BE2C (cell line): ENCODE results near the gene KANSL3. TPM values are rescaled to one million over a fixed set of nuclear protein-coding genes. Genes with fewer than 3 reads are reported as not detected.

ENCODE experiments used
- DNase-seq: peaks from one replicate; pipeline ENCODE4 v3.0.0-alpha.2; 2020
- H3K27me3 ChIP-seq: fragments of 250-450 bp; sonication (Bioruptor Pico); 2 replicates; pipeline ENCODE4 v1.5.1; 2020; ENCODE audit warnings: mild to moderate bottlenecking
- H3K36me3 ChIP-seq: fragments of 250-450 bp; sonication (Bioruptor Pico); 2 replicates; pipeline ENCODE4 v1.5.1; 2020; ENCODE audit warnings: mild to moderate bottlenecking
- H3K4me1 ChIP-seq: fragments of 250-450 bp; sonication (Bioruptor Pico); 2 replicates; pipeline ENCODE4 v1.5.1; 2020
- H3K4me3 ChIP-seq: 2 replicates; pipeline ENCODE4 v1.5.1; 2011; ENCODE audit warnings: low read depth, low read length
- H3K9me3 ChIP-seq: fragments of 250-450 bp; sonication (Bioruptor Pico); 2 replicates; pipeline ENCODE4 v1.5.1; 2020
- polyA plus RNA-seq: library from polyadenylated mRNA; unstranded; fragments of >200 nt; gene quantifications from one replicate; pipeline ENCODE4 v1.2.1, GENCODE V29; 2012; ENCODE audit warnings: low read depth, missing spikeins; ENCODE audit not compliant: insufficient read length, insufficient read depth
- TF ChIP-seq, protein P1 (sequence below): IDR thresholded peaks from 2 replicates; pipeline ENCODE4 v1.5.1; 2012; ENCODE audit warnings: mild to moderate bottlenecking, low read depth, low read length

The KANSL3 gene
- 17.8 TPM for polyA plus RNA-seq

DNA sequence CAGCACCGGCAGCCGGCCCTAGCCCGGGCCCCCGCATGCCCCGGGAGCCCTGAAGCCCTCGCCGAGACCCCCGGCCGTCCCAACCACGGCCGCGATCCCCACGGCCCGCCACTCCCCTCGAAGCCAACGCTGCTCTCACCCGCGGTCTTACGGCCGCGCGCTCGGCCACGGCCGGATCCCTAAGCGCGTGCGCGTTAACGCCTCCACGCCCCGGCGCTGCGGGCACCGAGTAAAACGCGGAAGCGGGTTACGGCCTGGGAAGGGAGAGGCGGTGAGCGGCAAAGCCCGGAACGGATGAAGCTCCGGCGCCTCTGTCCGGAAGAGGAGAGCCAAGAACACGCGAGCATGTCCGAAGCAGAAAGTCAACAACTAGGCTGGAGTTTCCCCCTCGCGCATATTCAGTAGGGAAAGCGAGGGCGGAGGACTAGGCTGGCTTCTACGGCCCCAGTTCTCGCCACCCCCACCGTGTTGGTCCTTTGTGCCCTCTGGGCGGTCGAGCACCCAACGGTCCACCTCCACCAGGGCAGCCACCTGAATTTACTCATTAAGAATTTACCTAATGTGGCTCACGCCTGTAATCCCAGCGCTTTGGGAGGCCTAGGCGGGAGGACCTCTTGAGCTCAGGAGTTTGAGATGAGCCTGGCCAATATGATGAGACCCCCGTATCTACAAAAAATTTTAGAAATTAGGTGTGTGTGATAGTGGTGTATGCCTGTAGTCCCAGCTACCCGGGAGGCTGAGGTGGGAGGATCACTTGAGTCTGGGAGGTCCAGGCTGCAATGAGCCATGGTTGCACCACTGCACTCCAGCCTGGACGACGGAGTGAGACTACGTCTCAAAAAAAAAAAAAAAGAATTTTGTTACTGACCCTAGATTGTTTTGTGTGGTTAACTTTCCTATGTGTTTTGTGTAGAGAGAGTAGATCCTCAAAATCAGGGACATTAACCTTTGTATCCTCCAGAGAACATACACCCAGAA lies at the start of gene KANSL3:
KANSL3 (minus strand) TSS at position 169 of the 978 bp plus-strand sequence. CDS start 1,177 bp downstream, outside the sequence.
- no peaks in the 10 kb centered on the region for H3K4me1 ChIP-seq
- H3K27me3 ChIP-seq, result no peaks in the 10 kb centered on the region
- peak within 1 kb of the TSS; percentile 72 for H3K4me3 ChIP-seq
- H3K9me3 ChIP-seq, result no peaks in the 10 kb centered on the region
- no peaks in the 10 kb centered on the region for H3K36me3 ChIP-seq
- TF ChIP-seq, protein P1, sequence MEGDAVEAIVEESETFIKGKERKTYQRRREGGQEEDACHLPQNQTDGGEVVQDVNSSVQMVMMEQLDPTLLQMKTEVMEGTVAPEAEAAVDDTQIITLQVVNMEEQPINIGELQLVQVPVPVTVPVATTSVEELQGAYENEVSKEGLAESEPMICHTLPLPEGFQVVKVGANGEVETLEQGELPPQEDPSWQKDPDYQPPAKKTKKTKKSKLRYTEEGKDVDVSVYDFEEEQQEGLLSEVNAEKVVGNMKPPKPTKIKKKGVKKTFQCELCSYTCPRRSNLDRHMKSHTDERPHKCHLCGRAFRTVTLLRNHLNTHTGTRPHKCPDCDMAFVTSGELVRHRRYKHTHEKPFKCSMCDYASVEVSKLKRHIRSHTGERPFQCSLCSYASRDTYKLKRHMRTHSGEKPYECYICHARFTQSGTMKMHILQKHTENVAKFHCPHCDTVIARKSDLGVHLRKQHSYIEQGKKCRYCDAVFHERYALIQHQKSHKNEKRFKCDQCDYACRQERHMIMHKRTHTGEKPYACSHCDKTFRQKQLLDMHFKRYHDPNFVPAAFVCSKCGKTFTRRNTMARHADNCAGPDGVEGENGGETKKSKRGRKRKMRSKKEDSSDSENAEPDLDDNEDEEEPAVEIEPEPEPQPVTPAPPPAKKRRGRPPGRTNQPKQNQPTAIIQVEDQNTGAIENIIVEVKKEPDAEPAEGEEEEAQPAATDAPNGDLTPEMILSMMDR, result no peak
- peak; percentile 78 for DNase-seq

DNA sequence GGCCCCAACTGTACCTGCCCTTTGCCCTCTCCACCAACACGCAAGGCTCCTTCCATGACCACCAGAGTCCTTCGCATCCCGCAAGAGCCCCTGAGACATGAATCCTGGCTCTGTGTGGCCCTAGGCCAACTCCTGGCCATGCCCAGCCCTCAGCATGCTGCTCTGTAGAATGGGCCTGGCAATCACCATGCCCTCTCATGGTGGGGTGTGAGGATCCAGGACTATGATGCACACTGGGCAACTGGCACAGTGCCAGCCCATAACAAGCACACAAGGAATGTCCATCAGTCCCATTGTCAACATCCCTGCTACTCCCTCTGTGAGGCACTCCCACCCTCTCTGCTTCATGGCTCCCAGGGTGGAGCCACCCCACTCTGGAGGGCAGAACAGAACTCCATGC lies 49.2 kb upstream of the KANSL3 start:
- TF ChIP-seq, protein P1, result no peak
- Histone ChIP-seq H3K4me3 (no peak overlapping the region), H3K9me3 (no peaks in the 10 kb centered on the region), H3K4me1 (peaks cover 7% of the 10 kb centered on the region; the same call in 1 of the 2 replicates), H3K27me3 (no peaks in the 10 kb centered on the region), H3K36me3 (no peaks in the 10 kb centered on the region)
- no peak for DNase-seq

DNA sequence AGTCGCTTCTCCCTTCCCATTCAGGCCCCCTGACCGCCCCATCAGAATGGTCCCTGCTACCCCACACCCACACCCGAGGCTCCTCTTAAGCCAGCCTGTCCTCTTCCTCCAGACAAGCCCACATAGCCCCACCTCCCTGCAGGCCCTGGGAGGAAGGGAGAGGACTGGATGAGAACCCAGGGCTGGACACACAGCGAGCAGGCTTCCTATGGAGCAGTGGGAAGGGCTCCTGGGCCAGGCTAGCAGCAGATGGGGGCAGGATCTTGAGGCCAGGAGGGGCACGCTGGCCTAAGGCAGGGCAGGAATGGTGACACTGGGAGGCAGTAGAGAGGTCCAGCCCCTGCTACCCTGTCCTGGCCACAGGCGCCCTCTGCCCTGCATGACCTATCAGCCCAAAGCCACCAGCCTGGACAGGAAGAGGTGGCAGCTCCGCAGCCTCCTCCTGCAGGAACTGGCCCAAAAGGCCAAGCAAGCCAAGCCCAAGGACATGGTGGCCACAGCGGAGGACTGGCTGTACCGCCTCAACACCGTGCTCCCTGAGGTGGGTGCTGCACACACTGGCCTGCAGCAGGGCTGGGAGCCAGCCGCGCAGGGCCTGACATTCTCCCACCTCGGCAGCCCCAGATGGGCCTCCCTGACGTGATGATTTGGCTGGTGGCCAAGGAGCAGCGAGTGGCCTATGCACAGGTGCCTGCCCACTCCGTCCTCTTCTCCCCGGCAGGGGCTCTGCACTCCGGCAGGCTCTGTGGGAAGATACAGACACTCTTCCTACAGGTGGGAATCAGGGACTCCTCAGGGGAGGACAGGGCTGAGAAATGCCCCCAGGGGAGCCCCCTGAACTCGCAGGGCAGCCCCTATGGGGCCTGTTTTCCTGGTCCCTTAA lies 47.7 kb upstream of the KANSL3 start:
- TF ChIP-seq, protein P1, result peak; percentile 2; the same call in 1 of the 2 replicates
- no peaks in the 10 kb centered on the region for H3K27me3 ChIP-seq
- H3K4me1 ChIP-seq, result peaks cover 7% of the 10 kb centered on the region; the same call in 1 of the 2 replicates
- H3K4me3 ChIP-seq, result peak overlapping the region; percentile 12; the same call in 1 of the 2 replicates
- peak; percentile 79 for DNase-seq
- H3K36me3 ChIP-seq, result no peaks in the 10 kb centered on the region
- no peaks in the 10 kb centered on the region for H3K9me3 ChIP-seq

DNA sequence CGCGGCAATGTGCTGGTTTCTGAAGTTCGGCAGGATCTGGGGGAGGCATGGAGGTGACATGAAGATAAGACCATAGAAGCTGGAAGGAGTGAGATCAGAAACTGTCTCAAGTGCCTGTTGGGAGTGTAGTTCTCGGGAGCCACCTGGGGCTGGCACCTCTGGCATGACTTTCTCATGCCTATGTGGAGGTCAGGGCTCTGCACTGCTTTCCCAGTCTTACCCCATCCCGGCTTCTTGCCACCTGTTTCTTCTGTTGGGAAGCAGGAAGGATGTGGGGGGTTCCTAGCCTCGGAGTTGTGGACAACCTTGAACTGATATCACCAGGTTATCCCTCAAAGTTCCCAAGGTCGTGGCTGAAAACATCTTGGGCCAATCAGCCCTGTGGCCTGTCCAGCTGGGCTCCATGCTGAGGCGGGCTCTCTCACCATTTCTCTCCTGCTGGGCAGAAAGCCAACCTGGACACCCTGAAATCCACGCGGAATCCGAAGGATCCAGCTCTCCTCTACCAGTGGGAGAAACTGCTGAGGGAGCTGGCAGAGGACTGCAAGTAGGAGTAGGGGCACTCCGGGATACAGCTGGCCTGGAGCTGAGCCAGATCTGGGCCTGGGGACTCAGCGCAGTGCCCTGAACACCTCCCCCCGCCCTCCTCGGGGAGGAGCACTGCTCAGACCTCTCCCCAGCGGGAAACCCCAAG lies 46.9 kb upstream of the KANSL3 start:
- DNase-seq, result peak; percentile 47

More for the DNA sequence above, 46.9 kb upstream of the KANSL3 start:
- TF ChIP-seq, protein P1, result no peak
- H3K36me3 ChIP-seq, result no peaks in the 10 kb centered on the region
- no peak overlapping the region; the same call in 1 of the 2 replicates for H3K4me3 ChIP-seq
- H3K9me3 ChIP-seq, result no peaks in the 10 kb centered on the region
- no peaks in the 10 kb centered on the region for H3K27me3 ChIP-seq
- H3K4me1 ChIP-seq, result peaks cover 7% of the 10 kb centered on the region; the same call in 1 of the 2 replicates
